Measurements from ENCODE around the gene PEX26.
"Not testable (repeated sequence)": the region's sequence is repeated elsewhere in the genome, so short reads cannot be mapped to it uniquely, and the experiment has no call there.

The PEX26 gene

GRCh38 chr22:18077639-18078328 lies at the start of gene PEX26:
PEX26 (plus strand) TSS chr22:18077990; CDS start chr22:18078377, 387 bp downstream.
- peak; percentile 95 for DNase-seq

GRCh38 chr22:18028817-18029527 lies 48.8 kb upstream of the PEX26 start:
- no peak for DNase-seq

DNA sequence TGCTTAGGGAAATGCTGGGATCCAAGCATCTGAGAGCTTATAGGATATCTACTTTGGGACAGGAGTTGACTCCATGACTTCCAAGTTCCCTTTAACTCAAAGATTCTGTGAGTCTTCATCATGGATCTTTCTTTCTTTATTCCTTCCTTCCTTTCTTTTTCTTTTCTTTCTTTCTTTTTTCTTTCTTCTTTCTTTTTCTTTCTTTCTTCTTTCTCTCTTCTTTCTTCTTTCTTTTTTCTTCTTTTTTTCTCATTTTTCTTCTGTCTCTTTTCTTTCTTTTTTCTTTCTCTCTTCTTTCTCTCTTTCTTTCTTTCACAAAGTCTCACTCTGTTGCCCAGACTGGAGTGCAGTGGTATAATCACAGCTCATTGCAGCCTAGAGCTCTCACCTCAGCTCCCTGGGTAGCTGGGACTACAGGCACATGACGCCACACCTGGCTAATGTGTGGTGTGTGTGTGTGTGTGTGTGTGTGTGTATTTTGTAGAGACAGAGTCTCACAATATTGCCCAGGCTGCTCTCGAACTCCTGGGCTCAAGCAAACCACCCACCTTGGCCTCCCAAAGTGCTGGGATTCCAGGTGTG lies 48.0 kb upstream of the PEX26 start:
- DNase-seq, result no peak

DNA sequence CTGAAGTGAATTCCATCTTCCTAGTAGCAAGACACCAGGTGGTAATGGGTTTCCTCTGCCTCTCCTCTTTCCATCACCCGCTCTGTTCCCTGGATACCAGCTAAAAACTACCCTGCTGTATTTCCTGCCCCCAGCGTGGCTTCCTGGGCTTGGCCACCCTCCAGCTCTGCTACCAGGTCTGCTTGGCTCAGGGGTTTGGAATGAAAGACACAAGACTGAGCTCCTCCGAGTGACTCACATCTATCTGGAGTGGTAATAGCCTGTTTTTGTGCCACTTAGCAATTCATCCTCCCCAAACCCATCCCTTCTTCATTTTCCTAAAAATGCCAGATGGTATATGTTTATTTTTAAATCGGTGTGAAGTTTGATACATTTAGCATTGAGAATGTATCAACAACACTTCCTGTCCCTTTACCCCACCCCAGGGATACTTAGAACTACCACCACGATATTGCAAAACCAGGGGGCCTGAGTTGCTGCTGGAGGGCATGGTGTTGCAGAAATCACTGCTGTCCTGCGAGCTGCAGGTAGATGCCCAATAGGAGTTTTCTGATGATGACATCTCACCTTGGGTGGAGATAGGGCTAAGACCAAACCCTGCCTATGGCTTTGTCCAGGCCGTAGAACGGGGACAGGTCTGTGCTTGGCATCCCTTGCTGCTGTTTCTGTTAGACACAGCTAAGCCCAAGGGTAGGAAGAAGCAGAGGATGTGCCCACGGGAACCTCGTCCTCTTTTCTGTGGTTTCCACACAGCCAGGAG lies 45.9 kb upstream of the PEX26 start:
- peak; percentile 98 for DNase-seq

DNA sequence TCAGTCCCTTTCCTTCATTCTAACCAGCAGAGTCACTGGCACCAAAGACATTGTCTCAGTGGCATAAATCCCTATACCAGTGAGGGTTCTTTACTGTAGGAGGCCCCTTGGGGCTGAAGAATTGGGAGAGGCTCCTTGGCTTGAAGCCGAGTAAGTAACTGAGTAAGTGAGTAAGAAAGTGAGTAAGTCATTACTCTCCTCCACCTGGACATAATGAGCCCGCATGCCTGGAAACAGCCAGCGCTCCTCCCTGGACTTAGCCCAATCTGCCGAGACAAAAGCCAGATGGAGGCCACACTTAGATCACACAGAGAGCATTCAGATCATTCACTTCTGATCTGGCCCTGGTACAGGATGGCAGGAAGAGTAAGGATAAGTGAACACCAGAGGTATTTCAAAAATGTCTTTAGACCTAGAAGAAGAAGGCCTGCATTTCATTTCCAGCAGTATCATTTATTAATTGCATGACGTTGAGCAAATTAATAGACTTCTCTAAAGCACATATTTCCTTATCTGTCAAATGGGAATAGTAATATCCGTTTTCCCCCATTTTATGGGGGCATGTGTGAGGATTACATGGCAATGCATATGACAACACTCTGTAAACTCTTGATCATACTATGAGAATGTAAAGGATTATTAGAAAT lies 45.2 kb upstream of the PEX26 start:
- peak; percentile 92 for DNase-seq

DNA sequence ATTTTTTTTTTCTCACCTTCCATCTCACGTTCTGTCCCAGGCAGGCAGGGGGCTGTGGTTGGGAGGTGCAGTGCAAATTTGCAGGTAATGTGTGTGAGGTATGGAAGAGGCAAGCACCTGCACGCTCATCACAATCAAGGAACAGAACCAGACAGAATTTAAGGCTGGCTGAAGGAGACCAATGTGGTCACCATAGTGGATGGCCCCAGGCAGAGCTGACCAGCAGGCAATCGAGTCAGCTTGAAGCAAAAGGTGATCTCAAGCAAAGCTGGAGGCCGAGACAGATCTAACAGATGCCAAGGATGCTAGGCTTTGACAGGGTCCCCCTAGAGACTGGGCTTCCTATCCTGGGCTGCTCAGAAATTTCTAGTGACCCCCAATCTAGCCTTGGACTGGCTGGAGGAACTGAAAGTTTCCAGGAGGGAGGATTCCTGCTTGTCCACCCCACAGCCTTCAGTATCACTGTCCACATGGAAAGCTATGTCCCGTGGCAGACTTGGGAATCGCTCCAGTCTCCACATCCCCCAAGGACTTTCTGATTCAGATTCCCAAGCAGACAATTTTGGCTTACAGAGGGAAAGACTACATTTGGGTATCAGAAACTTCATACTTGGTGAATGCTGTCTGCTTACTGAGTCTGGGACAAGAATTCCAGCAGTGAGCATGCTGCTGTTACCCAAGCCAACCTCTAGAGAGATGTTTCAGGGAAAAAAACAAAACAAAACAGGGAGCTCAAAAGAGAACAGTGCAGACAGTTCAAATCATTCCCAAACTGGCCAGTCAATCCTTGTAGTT lies 44.4 kb upstream of the PEX26 start:
- DNase-seq, result peak; percentile 75

DNA sequence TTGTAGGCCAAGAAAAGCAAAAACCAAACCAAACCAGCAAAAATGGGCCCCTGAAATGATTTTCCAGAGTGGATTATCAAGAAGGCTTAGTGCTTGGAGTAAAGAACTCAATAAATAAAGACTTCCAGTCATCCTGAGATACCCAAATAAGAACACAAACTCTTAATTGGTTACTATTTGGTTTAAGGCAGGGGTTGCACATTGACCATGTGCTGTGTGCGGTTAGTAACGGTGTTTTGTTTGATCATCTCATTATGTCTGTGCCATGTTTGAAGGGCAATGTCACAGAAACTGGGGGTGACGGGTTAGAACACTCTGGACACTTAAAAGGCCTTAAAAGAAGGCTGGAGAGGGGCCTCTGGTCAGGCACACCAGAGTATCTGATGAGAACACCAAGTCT lies 43.7 kb upstream of the PEX26 start:
- no peak for DNase-seq

- DNase-seq, result peak; percentile 21
Observed at GRCh38 chr22:18035751-18036150, 42.0 kb upstream of the PEX26 start.

DNA sequence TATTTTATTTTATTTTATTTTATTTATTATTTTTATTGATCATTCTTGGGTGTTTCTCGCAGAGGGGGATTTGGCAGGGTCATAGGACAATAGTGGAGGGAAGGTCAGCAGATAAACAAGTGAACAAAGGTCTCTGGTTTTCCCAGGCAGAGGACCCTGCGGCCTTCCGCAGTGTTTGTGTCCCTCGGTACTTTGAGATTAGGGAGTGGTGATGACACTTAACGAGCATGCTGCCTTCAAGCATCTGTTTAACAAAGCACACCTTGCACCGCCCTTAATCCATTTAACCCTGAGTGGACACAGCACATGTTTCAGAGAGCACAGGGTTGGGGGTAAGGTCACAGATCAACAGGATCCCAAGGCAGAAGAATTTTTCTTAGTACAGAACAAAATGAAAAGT lies 36.9 kb upstream of the PEX26 start:
- DNase-seq, result not testable (repeated sequence)

GRCh38 chr22:18042685-18043084 lies 35.1 kb upstream of the PEX26 start:
- DNase-seq, result peak; percentile 78

GRCh38 chr22:18044548-18045271 lies 33.1 kb upstream of the PEX26 start:
- no peak for DNase-seq

DNA sequence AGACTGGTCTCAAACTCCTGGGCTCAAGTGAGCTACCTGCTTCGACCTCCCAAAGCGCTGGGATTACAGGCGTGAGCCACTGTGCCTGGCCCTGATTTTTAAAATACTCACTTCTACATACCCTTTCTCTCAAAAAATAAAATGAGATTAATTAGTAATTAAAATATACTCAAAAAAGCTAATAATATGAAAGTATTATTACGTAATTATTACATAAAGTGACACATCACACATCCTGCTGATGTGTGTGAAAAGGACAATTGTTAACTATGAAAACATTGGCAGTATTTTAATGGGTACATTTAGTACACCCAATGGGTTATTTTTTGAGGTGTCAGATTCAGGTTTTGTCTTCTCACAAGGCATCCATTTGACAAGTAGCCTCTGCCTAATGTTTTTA lies 32.0 kb upstream of the PEX26 start:
- no peak for DNase-seq

DNA sequence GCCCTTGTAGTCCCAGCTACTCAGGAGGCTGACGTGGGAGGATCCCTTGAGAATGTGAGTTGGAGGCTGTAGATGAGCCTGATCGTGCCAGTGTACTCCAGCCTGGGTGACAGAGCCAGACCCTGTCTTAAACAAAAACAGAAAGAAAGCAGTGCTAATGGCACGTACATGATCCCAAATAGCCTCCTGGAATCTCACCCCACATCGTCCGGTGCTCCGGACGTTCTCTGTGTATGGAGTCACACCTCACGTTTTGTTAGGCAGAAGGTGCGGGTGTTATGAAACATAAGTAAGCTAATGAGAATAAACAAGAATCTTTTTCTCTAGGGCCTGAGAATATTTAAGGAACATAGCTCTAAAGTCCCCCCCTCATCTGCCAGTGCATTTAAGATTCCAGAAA lies 29.7 kb upstream of the PEX26 start:
- no peak for DNase-seq

- peak; percentile 53 for DNase-seq
Observed at GRCh38 chr22:18048441-18048898, 29.3 kb upstream of the PEX26 start.

GRCh38 chr22:18050065-18050464 lies 27.7 kb upstream of the PEX26 start:
- DNase-seq, result no peak

GRCh38 chr22:18051113-18051512 lies 26.7 kb upstream of the PEX26 start:
- DNase-seq, result peak; percentile 56

GRCh38 chr22:18053216-18053946 lies 24.4 kb upstream of the PEX26 start:
- not testable (repeated sequence) for DNase-seq

GRCh38 chr22:18055619-18056160 lies 22.1 kb upstream of the PEX26 start:
- no peak for DNase-seq

- DNase-seq, result peak; percentile 79
Observed at GRCh38 chr22:18056161-18056666, 21.6 kb upstream of the PEX26 start.
